GM12801 (cell line): ENCODE results near the gene TCF23.

ENCODE experiments used
- TF ChIP-seq, protein P1 (sequence below): IDR thresholded peaks from one replicate; pipeline ENCODE4 v1.5.1; 2011; ENCODE audit warnings: control low read depth; ENCODE audit not compliant: insufficient read length; ENCODE audit errors: extremely low read depth

TCF23 gene

DNA sequence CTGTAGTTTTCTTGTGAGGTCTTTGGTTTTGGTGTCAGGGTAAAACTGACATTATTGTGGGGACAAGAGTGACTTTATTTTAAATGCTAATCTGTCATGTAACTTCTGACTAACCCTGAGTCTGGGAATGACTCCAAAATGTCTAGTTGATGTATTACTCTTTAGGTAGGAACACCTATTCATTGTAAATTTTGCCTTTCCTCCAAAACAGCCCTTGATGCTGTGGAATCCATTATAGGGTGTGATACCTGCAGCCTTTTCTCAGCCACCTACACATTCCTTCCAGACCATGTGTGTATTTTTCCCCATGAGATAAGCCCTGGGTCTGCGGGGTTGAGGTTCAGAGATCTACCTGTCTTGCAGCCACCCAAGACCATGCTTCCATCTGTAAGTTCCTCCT is 5.5 kb upstream of the TCF23 start:
- TF ChIP-seq, protein P1, sequence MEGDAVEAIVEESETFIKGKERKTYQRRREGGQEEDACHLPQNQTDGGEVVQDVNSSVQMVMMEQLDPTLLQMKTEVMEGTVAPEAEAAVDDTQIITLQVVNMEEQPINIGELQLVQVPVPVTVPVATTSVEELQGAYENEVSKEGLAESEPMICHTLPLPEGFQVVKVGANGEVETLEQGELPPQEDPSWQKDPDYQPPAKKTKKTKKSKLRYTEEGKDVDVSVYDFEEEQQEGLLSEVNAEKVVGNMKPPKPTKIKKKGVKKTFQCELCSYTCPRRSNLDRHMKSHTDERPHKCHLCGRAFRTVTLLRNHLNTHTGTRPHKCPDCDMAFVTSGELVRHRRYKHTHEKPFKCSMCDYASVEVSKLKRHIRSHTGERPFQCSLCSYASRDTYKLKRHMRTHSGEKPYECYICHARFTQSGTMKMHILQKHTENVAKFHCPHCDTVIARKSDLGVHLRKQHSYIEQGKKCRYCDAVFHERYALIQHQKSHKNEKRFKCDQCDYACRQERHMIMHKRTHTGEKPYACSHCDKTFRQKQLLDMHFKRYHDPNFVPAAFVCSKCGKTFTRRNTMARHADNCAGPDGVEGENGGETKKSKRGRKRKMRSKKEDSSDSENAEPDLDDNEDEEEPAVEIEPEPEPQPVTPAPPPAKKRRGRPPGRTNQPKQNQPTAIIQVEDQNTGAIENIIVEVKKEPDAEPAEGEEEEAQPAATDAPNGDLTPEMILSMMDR = no peak

DNA sequence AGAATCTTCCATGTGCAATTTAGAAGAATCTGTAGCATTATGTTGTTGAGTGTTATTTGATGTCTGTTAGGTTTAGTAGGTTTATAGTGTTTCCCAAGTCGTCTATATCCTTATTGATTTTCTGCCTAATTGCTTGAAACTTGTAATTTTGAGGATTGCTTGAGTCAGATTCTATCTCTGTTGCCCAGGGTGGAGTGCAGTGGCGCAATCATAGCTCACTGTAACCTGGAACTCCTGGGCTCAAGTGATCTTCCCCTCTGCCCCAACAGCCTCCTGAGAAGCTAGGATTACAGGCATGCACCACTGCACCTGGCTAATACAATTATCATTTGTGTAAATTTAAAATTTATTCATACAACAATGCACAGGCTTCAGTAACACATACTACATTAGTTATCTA is 3.1 kb upstream of the TCF23 start:
- TF ChIP-seq, protein P1 = no peak

DNA sequence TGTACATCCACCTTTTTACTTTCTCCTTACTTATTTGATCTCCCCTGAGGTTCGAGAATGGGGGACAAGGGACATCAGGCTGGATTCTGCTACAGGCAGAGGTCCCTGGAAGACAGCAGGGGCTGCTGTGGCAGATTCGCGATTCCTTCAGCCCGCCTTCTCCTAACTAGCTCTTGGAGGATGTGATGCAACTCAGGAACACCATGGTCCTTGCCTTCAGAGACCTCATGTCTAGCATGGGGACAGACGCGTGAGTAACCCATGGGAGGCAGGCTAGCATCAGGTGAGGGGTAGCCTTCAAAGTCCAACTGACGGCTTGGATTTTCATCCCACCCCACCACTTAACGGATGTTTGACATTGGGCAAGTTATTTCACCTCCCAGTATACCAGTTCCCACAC is 869 bp upstream of the TCF23 start:
- TF ChIP-seq, protein P1 = no peak

DNA sequence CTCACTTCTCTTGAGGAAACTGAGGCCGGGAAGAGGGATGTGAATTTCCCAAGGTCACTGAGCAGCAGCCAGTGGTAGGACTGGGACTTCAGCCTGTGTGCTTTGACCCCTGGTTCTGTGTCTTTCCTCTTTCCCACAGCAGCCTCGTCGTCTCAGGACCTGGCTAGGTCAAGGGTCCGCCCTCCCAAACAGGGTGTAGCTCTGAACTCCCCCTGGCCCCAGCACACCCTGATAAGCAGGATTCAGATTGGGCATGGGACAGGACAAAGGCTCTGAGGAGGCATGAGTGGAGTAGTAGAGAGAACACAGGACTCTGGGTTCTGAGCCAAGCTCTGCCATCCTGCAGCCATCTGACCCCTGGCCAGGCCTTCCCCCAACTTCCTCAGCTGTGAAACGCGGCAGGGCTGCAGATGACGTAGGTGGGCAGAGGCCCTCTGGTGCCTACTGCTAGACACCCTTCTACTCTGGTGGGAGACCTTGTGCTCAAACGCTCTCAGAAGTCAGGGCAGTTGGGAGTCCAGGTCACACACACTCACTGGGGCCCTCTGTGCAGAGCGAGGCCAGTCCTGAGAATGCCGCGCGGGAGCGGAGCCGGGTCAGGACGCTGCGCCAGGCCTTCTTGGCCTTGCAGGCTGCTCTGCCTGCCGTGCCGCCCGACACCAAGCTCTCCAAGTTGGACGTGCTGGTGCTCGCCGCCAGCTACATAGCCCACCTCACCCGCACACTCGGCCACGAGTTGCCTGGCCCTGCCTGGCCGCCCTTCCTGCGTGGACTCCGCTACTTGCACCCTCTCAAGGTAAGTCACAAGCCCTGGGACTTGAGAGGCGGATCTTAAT is 984 bp downstream of the TCF23 start:
- TF ChIP-seq, protein P1 = no peak

DNA sequence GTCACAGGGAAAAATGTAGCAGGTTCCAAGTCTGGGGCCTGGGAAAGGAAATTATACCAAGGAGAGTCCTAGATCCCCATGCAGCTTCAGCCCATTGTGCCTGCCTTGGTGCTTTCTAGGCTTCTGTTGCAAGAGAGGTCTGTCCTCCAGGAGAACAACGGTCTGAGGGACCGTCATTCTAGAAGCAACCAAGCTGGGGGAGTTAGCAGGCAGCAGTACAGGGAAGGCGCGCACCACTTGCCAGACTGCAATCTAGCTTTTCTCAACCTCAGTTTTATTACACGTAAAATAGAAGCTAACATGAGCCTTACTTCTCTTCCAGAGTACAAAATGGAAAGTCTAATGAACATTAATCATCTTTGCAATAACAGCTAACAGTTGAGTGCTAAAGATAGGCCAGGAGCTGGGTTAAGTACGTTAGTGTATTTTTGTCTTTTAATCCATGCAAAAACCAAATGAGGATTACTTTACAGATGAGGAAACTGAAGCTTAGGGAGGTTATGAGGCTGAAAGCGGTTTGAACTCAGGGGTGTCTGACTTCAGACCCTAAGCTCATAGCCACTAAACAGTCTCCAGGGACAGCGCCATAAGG is 1.9 kb downstream of the TCF23 start:
- TF ChIP-seq, protein P1 = no peak

DNA sequence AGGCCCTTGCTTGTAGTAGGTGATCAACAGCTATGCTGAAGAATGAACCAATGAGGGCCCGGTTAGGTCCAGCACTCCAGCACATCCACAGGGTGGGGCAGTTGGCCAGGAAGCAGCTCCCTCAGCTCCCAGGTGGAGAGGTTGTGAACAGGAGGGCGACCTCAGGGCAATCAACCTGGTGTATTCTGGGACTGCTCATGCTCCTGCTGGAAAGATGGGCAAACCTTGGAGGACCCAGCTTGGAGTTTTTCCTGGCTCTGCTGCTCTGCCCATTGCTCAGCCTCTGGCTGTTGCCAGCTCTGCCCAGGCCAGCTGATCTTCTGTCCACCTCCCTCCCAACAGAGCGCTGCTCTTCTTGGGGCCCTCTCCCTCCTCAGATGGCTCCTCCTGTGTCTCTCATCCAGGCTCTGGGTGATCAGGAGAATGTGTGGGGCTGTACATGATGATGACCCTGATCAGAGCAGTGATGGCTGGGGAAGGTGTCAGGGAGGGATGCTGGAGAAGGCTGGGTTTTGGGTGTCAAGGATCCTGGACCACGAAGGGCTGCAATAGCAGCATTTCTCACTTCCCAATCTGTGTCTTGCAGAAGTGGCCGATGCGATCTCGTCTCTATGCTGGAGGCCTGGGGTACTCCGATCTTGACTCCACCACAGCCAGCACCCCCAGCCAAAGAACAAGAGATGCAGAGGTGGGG is 3.4 kb downstream of the TCF23 start:
- TF ChIP-seq, protein P1 = no peak

DNA sequence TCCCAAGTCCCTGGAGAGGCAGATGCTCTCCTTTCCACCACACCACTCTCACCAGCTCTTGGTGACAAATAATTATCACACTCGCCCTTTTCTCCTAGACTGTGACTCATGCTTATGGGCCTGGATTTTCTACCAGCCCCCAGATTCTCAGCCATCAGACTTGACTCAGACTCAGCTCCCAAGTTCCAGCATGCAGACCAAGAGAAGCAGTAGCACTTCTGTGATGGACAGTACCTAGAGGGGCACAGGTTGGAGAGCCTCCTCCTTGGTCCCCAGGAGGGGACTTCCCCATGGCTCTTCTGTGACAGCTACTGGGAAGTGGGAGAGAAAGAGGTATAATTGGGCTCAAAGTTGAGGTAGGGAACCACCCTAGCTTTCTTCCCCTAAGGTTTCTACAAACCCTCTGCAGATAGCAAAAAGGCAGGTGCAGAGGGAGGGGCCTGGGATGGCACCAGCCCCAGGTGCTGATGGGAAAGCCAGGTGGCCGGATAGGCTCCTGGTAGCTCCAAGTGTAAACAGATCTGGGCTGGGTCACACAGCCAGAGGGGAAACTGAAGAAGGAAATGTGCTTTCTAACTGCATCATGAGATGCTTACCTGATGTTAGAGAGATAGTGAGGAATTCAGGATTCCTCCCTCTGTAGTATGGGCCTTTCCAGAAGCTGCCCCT is 4.1 kb downstream of the TCF23 start:
- TF ChIP-seq, protein P1 = no peak
